ENCODE measurements around the gene TF.

DNA sequence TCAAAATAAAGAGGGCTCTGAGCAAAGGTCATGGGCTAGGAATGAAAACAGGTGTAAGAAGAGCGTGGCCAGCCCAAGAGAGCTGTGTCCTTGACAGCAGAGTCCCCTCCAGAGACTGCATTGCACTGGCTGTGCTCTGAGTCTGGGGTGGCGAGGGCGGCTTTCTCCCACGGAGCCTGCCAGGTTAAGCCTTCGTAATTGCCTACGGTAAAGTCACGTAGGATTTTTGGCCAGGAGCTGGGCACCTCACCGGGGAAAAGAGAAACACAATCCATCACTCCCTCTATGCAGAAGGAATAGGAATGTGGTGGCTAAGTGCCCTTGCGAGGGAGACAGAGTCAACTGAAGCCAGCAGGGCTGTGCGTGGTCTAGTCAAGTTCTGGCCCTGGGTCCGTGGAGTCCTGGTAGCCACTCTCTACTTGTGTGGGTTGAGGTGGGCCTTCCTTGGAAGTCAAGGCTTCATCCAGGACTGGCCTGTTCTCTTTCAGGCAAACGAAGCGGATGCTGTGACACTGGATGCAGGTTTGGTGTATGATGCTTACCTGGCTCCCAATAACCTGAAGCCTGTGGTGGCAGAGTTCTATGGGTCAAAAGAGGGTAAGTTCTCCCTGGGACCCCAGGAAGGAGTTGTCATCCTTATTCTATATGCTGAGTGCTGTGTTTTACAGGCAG is 7.0 kb downstream of the TF start:
- TF ChIP-seq, protein P1, sequence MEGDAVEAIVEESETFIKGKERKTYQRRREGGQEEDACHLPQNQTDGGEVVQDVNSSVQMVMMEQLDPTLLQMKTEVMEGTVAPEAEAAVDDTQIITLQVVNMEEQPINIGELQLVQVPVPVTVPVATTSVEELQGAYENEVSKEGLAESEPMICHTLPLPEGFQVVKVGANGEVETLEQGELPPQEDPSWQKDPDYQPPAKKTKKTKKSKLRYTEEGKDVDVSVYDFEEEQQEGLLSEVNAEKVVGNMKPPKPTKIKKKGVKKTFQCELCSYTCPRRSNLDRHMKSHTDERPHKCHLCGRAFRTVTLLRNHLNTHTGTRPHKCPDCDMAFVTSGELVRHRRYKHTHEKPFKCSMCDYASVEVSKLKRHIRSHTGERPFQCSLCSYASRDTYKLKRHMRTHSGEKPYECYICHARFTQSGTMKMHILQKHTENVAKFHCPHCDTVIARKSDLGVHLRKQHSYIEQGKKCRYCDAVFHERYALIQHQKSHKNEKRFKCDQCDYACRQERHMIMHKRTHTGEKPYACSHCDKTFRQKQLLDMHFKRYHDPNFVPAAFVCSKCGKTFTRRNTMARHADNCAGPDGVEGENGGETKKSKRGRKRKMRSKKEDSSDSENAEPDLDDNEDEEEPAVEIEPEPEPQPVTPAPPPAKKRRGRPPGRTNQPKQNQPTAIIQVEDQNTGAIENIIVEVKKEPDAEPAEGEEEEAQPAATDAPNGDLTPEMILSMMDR (IDR thresholded peaks at IDR 0.05; ENCODE audit: low read depth, low read length, missing input control), result no peak
- no peak for TF ChIP-seq YY1 (IDR thresholded peaks at IDR 0.05)
- no peak for TF ChIP-seq GABPA (IDR thresholded peaks at IDR 0.05 in 1 of 2, conservative IDR thresholded peaks at IDR 0.05 in 1 of 2)
- TF ChIP-seq, protein P2, sequence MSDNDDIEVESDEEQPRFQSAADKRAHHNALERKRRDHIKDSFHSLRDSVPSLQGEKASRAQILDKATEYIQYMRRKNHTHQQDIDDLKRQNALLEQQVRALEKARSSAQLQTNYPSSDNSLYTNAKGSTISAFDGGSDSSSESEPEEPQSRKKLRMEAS (IDR thresholded peaks at IDR 0.05), result no peak
- no peak for TF ChIP-seq TAF1 (conservative IDR thresholded peaks at IDR 0.05)
- TF ChIP-seq, protein P3, sequence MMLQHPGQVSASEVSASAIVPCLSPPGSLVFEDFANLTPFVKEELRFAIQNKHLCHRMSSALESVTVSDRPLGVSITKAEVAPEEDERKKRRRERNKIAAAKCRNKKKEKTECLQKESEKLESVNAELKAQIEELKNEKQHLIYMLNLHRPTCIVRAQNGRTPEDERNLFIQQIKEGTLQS (IDR thresholded peaks at IDR 0.05), result no peak
- TF ChIP-seq, protein P4, sequence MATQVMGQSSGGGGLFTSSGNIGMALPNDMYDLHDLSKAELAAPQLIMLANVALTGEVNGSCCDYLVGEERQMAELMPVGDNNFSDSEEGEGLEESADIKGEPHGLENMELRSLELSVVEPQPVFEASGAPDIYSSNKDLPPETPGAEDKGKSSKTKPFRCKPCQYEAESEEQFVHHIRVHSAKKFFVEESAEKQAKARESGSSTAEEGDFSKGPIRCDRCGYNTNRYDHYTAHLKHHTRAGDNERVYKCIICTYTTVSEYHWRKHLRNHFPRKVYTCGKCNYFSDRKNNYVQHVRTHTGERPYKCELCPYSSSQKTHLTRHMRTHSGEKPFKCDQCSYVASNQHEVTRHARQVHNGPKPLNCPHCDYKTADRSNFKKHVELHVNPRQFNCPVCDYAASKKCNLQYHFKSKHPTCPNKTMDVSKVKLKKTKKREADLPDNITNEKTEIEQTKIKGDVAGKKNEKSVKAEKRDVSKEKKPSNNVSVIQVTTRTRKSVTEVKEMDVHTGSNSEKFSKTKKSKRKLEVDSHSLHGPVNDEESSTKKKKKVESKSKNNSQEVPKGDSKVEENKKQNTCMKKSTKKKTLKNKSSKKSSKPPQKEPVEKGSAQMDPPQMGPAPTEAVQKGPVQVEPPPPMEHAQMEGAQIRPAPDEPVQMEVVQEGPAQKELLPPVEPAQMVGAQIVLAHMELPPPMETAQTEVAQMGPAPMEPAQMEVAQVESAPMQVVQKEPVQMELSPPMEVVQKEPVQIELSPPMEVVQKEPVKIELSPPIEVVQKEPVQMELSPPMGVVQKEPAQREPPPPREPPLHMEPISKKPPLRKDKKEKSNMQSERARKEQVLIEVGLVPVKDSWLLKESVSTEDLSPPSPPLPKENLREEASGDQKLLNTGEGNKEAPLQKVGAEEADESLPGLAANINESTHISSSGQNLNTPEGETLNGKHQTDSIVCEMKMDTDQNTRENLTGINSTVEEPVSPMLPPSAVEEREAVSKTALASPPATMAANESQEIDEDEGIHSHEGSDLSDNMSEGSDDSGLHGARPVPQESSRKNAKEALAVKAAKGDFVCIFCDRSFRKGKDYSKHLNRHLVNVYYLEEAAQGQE (IDR thresholded peaks at IDR 0.05), result no peak
- no peak for TF ChIP-seq SP1 (IDR thresholded peaks at IDR 0.05)
- no peak for TF ChIP-seq EGR1 (IDR thresholded peaks at IDR 0.05; ENCODE audit: low read depth in 2 of 2)
- TF ChIP-seq JUND (IDR thresholded peaks at IDR 0.05), result no peak
- no peak for TF ChIP-seq RAD21 (IDR thresholded peaks at IDR 0.05)
- no peak for TF ChIP-seq HNF4G (IDR thresholded peaks at IDR 0.05)
